Naive B cell (primary cell): Measurements from ENCODE around the gene AXIN1. TPM values are rescaled to one million over a fixed set of nuclear protein-coding genes. Genes with fewer than 3 reads are reported as not detected.
"Not testable (repeated sequence)": the region's sequence is repeated elsewhere in the genome, so short reads cannot be mapped to it uniquely, and the experiment has no call there.

Source experiments
- ATAC-seq, 2 donors: fragments of 150-1000 bp; cut with Tn5 transposase; 2 replicates each; pipeline ENCODE4 v1.10.0; 2021; ENCODE audit warnings: low read depth in 2 of 2, mild to moderate bottlenecking in 2 of 2, moderate library complexity in 2 of 2
- DNase-seq: peaks from one replicate; pipeline ENCODE4 v3.0.0; 2022
- H3K27ac Mint-ChIP-seq, 6 donors: one replicate each; pipeline ENCODE4 v1.8.0; 2020 to 2022; ENCODE audit warnings: mild to moderate bottlenecking in 6 of 6, mixed read lengths in 6 of 6, moderate library complexity in 5 of 6, inconsistent platforms in 2 of 6
- H3K27me3 Mint-ChIP-seq, 3 donors: one replicate each; pipeline ENCODE4 v1.8.0; 2021 to 2022; ENCODE audit warnings: mixed read lengths in 3 of 3, mild to moderate bottlenecking in 1 of 3
- H3K36me3 Mint-ChIP-seq, 2 donors: one replicate each; pipeline ENCODE4 v1.8.0; 2020 to 2022; ENCODE audit warnings: mixed read lengths in 2 of 2, inconsistent platforms in 1 of 2, mild to moderate bottlenecking in 1 of 2
- H3K4me1 Mint-ChIP-seq, 3 donors: one replicate each; pipeline ENCODE4 v1.8.0; 2020 to 2022; ENCODE audit warnings: mixed read lengths in 3 of 3, inconsistent platforms in 1 of 3, mild to moderate bottlenecking in 1 of 3, moderate library complexity in 1 of 3
- H3K4me3 Mint-ChIP-seq, 8 donors: one replicate each; pipeline ENCODE4 v1.8.0; 2020 to 2022; ENCODE audit warnings: mild to moderate bottlenecking in 8 of 8, mixed read lengths in 8 of 8, moderate library complexity in 8 of 8, inconsistent platforms in 2 of 8
- H3K9me3 Mint-ChIP-seq, 7 donors: one replicate each; pipeline ENCODE4 v1.8.0; 2020 to 2022; ENCODE audit warnings: mixed read lengths in 7 of 7, mild to moderate bottlenecking in 5 of 7, inconsistent platforms in 2 of 7, moderate library complexity in 1 of 7
- polyA plus RNA-seq, 6 donors: library from polyadenylated mRNA; unstranded; fragments of 300-500 nt; fragmentation: Illumina TruSeq; gene quantifications; one replicate each; pipeline ENCODE4 v1.2.3, GENCODE V29; 2021; ENCODE audit warnings: low read depth in 6 of 6

The AXIN1 gene
- polyA plus RNA-seq, 6 donors from 2014 or later = 0.93 to 2.7 (median 1.9) TPM

- DNase-seq, H3K27me3 Mint-ChIP-seq, H3K36me3 Mint-ChIP-seq, ATAC-seq, H3K9me3 Mint-ChIP-seq: not testable (repeated sequence)
- H3K4me3 Mint-ChIP-seq = peak overlapping the region in 2 of 8 donors; percentile 25 to 44
- peak overlapping the region in 1 of 6 donors; percentile 75 for H3K27ac Mint-ChIP-seq
- peaks cover 5 to 18% (median 12%) of the 10 kb centered on the region in 3 donors for H3K4me1 Mint-ChIP-seq
These were observed 25.7 kb upstream of the AXIN1 start for GRCh38 chr16:378113-378820.

GRCh38 chr16:377419-377951 is 25.0 kb upstream of the AXIN1 start:
- Mint-ChIP-seq H3K4me1 (peaks cover 3 to 12% (median 8%) of the 10 kb centered on the region in 3 donors), H3K9me3 (no peaks in the 10 kb centered on the region), H3K36me3 (no peaks in the 10 kb centered on the region), H3K4me3 (no peak overlapping the region), H3K27me3 (no peaks in the 10 kb centered on the region), H3K27ac (no peak overlapping the region)
- DNase-seq (no peak), ATAC-seq (no peak)

GRCh38 chr16:376817-377418 is 24.4 kb upstream of the AXIN1 start:
- DNase-seq = no peak
- H3K4me3 Mint-ChIP-seq = no peak overlapping the region
- no peaks in the 10 kb centered on the region for H3K9me3 Mint-ChIP-seq
- peaks cover 5 to 12% (median 8%) of the 10 kb centered on the region in 3 donors for H3K4me1 Mint-ChIP-seq
- no peak overlapping the region for H3K27ac Mint-ChIP-seq
- no peaks in the 10 kb centered on the region for H3K36me3 Mint-ChIP-seq
- no peak for ATAC-seq
- no peaks in the 10 kb centered on the region for H3K27me3 Mint-ChIP-seq

GRCh38 chr16:375927-376816 is 23.6 kb upstream of the AXIN1 start:
- Mint-ChIP-seq H3K27ac (peak overlapping the region in 1 of 6 donors; percentile 27), H3K27me3 (no peaks in the 10 kb centered on the region), H3K4me1 (peaks cover 7 to 14% (median 8%) of the 10 kb centered on the region in 3 donors), H3K36me3 (no peaks in the 10 kb centered on the region), H3K9me3 (no peaks in the 10 kb centered on the region), H3K4me3 (no peak overlapping the region)
- ATAC-seq (no peak), DNase-seq (no peak)

GRCh38 chr16:375212-375611 is 22.7 kb upstream of the AXIN1 start:
- DNase-seq (no peak), ATAC-seq (no peak)
- Mint-ChIP-seq H3K9me3 (no peaks in the 10 kb centered on the region), H3K4me1 (peaks cover 9 to 18% (median 13%) of the 10 kb centered on the region in 3 donors), H3K27ac (no peak overlapping the region), H3K36me3 (peaks cover 0 to 6% of the 10 kb centered on the region in 2 donors), H3K27me3 (no peaks in the 10 kb centered on the region), H3K4me3 (no peak overlapping the region)

- Mint-ChIP-seq H3K27ac (no peak overlapping the region), H3K9me3 (no peaks in the 10 kb centered on the region), H3K4me3 (no peak overlapping the region), H3K27me3 (no peaks in the 10 kb centered on the region), H3K36me3 (peaks cover 0 to 7% of the 10 kb centered on the region in 2 donors), H3K4me1 (peaks cover 10 to 14% (median 12%) of the 10 kb centered on the region in 3 donors)
- DNase-seq = no peak
- no peak for ATAC-seq
These were observed 22.0 kb upstream of the AXIN1 start for GRCh38 chr16:374616-374926.

GRCh38 chr16:373848-374615 is 21.5 kb upstream of the AXIN1 start:
- H3K9me3 Mint-ChIP-seq = no peaks in the 10 kb centered on the region
- peaks cover 0 to 7% of the 10 kb centered on the region in 2 donors for H3K36me3 Mint-ChIP-seq
- H3K4me1 Mint-ChIP-seq = peaks cover 13 to 15% (median 14%) of the 10 kb centered on the region in 3 donors
- H3K4me3 Mint-ChIP-seq = peak overlapping the region in 1 of 8 donors; percentile 21
- no peak for ATAC-seq
- DNase-seq = no peak
- no peaks in the 10 kb centered on the region for H3K27me3 Mint-ChIP-seq
- no peak overlapping the region for H3K27ac Mint-ChIP-seq

- DNase-seq (no peak), ATAC-seq (no peak)
- peak overlapping the region in 1 of 6 donors; percentile 47 for H3K27ac Mint-ChIP-seq
- H3K36me3 Mint-ChIP-seq = peaks cover 0 to 7% of the 10 kb centered on the region in 2 donors
- no peaks in the 10 kb centered on the region for H3K27me3 Mint-ChIP-seq
- no peaks in the 10 kb centered on the region for H3K9me3 Mint-ChIP-seq
- peaks cover 13 to 15% (median 14%) of the 10 kb centered on the region in 3 donors for H3K4me1 Mint-ChIP-seq
- peak overlapping the region in 4 of 8 donors; percentile 21 to 43 (median 30) for H3K4me3 Mint-ChIP-seq
These were observed 20.6 kb upstream of the AXIN1 start for GRCh38 chr16:373020-373598.

GRCh38 chr16:372302-372983 is 19.9 kb upstream of the AXIN1 start:
- ATAC-seq = no peak
- H3K36me3 Mint-ChIP-seq = peaks cover 0 to 7% of the 10 kb centered on the region in 2 donors
- peak overlapping the region in 3 of 8 donors; percentile 37 to 71 (median 58) for H3K4me3 Mint-ChIP-seq
- H3K4me1 Mint-ChIP-seq = peaks cover 13 to 15% (median 14%) of the 10 kb centered on the region in 3 donors
- no peak overlapping the region for H3K27ac Mint-ChIP-seq
- no peak for DNase-seq
- H3K27me3 Mint-ChIP-seq = no peaks in the 10 kb centered on the region
- no peaks in the 10 kb centered on the region for H3K9me3 Mint-ChIP-seq

GRCh38 chr16:371515-372301 is 19.2 kb upstream of the AXIN1 start:
- ATAC-seq (no peak), DNase-seq (no peak)
- peak overlapping the region in 6 of 8 donors; percentile 34 to 71 (median 54) for H3K4me3 Mint-ChIP-seq
- H3K27ac Mint-ChIP-seq = peak overlapping the region in 1 of 6 donors; percentile 85
- no peaks in the 10 kb centered on the region for H3K27me3 Mint-ChIP-seq
- no peaks in the 10 kb centered on the region for H3K9me3 Mint-ChIP-seq
- H3K4me1 Mint-ChIP-seq = peaks cover 13 to 17% (median 14%) of the 10 kb centered on the region in 3 donors
- H3K36me3 Mint-ChIP-seq = peaks cover 0 to 7% of the 10 kb centered on the region in 2 donors

- no peaks in the 10 kb centered on the region for H3K9me3 Mint-ChIP-seq
- ATAC-seq = no peak
- peak overlapping the region in 5 of 6 donors; percentile 67 to 95 (median 94) for H3K27ac Mint-ChIP-seq
- H3K4me3 Mint-ChIP-seq = peak overlapping the region; percentile 82 to 98 (median 90)
- DNase-seq = no peak
- H3K27me3 Mint-ChIP-seq = no peaks in the 10 kb centered on the region
- peaks cover 13 to 17% (median 14%) of the 10 kb centered on the region in 3 donors for H3K4me1 Mint-ChIP-seq
- peaks cover 0 to 7% of the 10 kb centered on the region in 2 donors for H3K36me3 Mint-ChIP-seq
These were observed 18.5 kb upstream of the AXIN1 start for GRCh38 chr16:370979-371514.
